GM21717 (cell line): ENCODE measurements around the gene NDFIP1.
A peak's percentile ranks its signal among the peaks of the same experiment; 100 is the strongest.

ENCODE experiments used
- ATAC-seq: cut with Tn5 transposase; IDR thresholded peaks from one replicate; pipeline ENCODE4 v1.9.1; 2021; ENCODE audit warnings: mild to moderate bottlenecking, moderate library complexity; ENCODE audit not compliant: unreplicated experiment

The NDFIP1 gene

DNA sequence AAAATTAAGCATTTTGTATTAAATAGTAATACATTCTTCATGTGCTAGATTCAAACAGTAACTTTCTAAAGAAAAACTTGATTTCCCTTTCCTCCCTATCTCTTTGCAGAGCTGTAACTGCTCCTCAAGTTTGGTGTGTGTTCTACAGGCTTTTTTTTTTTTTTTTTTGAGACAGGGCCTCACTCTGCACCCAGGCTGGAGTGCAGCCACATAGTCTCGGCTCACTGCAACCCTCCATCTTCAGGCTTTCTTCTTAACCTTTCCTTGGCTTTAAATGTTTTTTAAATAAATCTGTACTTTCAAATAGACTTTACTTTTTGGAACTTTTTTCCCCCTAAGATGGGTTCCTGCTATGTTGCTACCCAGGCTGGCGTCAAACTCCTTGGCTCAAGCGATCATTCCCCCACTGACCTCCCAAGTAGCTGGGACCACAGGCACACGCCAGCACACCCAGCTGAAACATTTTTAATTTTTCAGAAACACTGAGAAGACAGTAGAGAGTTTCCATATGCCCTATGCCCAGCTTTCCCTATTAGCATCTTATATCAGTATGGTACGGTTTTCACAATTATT, 9.1 kb downstream of the NDFIP1 start:
- ATAC-seq = no peak

DNA sequence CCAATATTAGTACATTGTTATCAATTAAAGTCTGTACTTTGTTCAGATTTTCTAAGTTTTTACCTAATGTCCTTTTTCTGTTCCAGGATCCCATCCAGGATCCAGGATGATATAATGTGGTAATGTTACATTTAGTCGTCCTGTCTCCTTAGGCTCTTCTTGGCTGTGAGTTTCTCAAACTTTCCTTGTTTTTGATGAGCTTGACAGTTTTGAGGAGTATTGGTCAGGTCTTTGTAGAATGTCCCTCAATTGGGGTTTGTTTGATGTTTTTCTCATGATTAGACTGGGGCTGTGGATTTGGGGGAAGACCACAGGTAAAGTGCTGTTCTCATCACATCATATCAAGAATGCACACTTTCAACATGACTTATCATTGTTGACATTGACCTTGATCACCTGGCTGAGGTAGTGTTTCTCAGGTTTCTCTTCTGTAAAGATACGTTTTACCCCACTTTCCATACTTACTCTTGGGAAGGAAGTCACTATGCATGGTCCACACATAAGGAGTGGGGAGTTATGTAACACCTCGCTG, 9.6 kb downstream of the NDFIP1 start:
- no peak for ATAC-seq

DNA sequence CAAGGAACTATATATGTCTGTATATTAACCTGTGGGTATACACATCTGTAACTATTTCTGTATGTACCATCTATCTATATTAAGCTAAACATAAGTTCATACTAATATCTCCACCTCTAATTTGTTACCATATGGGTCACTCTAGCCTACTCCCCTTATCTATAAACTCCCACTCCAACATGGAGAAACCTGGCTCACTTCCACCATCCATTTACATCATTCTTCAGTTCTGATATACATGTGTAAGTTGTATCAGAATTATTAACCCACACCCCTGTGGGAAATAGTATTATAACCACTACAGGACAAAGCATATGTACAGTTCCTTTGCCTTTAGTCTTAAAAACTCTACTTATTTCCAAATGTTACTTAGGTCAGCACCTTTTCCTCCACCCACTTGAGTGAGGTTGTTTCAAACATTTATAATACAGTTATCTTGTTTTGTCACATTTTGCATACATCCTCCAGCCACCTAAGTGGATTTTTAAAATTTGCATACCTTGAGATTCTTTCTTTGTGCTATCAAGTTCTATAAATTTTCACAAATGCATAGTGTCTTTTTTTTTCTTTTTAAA, 10.6 kb downstream of the NDFIP1 start:
- no peak for ATAC-seq

DNA sequence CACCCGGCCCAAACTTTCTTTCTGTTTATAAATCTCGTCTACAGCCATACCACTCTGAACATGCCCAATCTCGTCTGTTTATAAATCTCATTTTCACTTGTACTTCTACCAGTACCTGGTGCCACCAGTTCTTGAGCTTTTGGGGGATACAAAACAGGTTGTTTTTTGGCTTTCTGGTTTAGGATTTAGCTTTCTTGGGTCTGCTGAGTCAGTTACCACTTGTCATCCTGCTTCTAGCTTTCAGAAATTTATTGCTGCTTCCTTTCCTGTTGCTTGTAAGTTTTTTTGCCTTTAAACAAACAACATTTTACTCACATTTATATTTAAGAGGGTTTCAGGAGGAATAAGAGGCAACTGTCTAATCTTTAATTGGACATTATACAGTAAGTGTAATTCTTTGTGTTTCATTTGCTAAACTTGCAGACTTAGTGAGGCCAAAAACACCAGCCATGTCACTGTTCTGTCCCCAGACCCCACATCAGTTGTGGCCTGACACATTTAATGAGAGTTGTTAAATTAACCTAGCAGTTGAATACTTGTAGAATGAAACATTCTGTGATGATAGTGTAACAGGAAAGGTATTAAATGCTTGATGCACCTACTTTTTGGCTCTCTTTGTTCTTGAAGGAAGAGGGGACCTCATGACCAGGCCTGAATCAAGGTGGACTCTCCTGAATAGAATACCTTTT, 11.8 kb downstream of the NDFIP1 start:
- no peak for ATAC-seq

DNA sequence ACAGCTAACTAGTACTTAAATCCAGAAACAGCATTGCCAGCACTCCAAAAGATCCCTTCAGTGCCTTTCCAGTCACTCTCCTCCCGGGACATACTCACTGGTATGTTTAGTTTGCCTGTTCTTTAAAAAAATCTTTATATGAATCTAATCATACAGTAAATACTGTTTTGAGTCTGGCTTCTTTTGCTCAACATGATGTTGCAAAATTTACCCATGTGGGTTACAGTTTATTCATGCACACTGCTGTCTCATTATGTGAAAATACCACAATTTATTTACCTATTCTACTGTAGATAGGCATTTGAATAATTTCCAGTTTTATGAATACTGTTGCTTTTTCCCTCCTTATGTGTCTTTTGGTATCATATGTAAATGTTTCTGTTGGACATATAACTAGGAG, 13.5 kb downstream of the NDFIP1 start:
- ATAC-seq = no peak

DNA sequence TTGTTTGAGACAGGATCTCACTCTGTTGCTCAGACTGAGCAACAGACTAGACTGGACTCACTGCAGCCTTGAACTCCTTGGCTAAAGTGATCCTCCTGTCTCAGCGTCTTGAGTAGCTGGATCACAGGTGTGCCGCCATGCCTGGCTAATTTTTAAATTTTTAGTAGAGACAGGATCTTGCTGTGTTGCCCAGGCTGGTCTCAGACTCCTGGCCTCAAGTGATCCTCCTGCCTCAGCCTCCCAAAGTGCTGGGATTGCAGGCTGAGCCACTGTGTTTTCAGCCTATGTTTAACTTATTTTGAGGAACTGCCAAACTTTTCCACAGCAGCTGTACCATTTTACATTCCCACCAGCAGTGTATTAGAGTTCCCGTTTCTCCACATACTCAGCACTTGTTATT, 16.8 kb downstream of the NDFIP1 start:
- no peak for ATAC-seq

DNA sequence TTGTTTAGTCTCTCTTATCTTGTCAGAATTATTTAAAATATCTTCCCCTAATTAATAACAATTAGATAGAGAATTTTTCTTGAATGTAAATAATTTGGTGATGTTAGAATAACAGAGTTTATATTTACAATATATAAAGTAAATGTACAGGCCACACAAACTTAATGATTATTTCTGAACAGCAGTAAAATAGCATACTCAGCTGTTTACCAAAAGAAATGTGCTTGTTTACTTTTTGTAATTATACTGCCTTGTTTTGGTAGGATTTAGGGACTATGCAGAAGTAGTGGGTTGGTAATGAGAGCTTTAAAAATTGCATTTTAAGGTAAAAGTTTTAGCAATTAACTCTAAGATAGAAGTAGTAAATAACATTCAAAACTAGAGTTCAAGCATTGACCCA, 17.4 kb downstream of the NDFIP1 start:
- ATAC-seq = no peak

DNA sequence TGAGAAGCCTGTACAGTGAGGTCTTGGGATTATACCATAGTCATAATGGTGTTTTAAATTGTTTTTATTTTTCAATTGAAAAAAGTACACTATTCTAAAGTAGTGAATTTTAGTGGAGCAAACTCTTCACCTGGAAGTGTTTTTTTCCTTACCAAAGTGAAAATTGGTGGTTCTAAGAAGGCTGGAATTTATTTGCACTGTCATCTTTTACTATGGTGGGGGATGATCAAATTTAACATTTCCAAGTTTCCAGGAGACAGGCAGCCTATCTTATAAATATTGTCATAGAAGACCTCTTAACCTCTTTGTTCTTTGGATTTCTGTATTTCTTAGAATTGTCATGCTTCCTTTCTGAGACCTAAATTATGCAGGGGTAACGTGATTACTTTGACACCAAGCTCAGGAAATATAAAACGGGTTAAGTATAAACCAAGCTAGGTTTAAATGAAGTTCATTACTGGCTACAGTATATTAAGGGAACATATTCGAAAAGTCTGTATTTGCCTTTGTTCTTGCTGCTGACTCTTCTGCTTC, 20.2 kb downstream of the NDFIP1 start:
- no peak for ATAC-seq

DNA sequence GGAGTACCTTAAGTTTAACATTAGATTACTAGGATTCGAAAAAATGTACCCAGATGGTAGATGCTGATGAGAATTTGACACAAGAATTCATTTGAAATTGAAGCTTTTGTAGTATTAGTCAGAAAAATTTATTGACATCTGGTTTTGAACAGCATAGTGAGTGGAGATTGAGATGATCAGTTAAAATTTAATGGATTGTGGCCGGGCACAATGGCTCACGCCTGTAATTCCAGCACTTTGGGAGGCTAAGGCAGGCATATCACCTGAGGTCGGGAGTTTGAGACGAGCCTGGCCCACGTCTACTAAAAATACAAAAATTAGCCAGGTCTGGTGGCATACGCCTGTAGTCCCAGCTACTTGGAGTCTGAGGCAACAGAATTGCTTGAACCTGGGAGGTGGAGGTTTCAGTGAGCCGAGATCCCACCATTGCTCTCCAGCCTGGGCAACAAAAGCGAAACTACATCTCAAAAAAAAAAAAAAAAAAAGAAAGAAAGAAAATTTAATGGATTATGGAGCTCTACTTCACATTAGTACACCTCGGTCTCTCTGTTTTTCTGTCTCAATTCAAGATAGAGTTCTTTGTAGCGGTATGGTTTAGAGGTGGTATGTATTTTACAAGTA, 21.0 kb downstream of the NDFIP1 start:
- ATAC-seq = no peak

DNA sequence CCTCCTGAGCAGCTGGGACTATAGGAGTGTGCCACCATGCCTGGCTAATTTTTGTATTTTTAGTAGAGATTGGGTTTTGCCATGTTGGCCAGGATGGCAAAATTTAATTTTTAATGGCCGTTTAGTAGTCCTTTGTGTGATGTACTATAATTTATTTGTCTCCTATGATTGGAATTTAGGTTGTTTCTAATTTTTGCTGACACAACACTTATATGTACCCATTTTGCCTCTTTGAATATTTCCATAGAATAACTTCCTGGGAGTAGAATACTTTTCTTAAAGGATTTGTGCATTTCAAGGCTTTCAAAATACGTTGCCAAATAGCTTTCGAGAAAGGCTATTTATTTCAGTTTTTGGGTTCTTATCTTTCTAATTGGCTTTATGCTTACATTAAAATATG, 22.8 kb downstream of the NDFIP1 start:
- no peak for ATAC-seq

DNA sequence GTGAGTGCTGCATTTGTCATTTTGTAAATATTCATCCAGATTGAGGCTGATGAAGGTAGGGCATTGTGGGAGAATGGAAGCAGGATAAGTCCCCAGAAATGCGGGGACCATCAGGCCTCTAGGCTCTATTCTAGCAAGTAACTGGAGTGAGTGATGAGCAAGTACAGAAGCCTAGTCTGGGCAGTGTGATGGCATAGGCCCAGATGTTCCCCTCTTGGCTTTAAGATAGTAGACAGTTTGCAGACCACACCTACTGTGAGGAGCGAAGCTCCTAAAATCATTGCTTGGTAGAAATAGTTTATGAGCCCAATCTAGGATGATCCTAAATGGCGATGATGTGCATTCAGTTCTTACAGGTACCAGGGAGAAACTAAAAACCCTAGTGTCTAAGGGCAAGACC, 24.3 kb downstream of the NDFIP1 start:
- no peak for ATAC-seq

DNA sequence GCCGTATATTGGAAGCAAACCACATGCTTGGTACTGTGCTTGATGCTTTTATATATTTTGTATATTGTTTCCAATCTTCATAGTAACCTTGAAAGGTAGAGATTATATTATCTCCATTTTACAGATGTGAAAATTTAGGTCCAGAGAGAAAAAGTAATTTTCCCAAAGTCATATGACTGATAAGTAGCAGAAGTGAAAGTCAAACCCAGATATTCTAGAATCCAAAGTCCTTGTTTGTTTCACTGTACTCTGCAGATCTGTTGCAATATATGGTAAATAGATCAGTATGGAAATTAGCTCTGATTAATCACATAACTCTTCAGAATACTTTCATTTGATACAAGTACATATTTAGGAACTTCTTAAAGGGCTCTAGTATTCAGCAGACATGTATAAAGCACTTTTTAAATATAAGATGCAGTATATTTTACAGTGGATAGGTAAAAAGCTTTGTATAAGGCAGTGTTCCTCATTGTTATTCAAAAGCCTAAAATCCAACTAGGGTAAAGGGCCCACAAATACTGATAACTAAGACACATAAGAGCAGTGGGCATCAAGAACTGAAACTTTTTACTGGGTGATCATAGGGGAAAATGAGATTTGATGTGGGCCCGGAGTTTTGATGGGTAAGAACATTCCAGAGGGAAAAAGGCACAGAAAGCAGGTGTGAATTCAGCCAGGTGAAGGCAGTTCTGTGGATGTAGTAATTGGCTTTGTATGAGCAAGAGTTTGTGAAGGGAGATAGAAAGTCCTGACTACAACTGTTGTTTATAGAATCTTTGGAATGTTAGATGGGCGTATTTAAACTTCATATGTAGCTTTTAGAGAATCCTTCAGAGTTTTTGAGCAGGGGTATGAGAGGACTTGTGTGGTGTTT, 25.0 kb downstream of the NDFIP1 start:
- ATAC-seq = no peak

DNA sequence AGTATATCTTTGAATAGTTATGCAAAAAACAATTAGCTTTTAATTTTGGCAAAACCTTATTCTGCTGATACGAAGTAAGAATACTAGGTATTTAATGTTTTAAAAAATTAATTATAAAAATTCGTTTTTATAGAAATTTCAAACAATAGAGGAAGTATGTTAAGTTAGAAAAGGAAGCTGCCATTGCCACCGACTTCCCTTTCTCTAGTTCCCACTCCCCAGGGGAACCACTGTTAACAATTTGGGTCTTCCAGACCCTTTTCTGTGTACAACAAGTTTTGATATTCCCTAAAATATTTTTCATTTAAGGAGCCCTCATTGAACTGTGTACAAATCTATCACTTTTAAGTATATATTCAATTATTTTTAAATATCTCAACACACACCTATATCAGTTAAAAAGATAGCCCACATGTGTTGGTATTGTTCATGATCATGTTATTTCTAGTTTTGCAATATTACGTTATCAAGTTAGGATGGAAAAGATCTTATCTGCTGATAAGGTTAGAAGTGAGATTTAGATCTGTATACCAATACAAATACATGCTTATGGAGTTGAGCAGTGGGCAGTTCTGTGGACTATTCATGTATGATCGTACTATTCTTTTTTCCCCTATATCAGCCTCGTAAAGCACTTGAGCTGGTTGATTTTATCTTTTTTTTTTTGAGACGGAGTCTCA, 25.9 kb downstream of the NDFIP1 start:
- no peak for ATAC-seq

DNA sequence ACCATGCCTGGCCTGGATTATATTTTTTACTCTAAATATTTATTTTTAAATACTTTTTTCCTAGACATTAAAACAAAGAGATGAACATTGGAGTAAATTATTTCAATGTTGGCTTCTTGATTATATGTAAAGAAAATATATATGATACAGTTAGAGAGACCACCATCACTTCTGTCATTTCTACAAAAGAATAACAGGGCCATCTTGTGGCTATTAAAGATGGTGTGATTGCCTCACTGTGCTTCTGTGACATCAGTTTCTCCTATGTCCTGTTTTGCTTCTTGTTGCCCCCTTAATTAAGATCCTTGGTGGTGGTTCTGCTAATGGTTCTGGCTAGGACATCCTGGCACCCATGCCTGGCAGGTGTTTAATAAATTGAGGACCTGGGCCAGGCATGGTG, 32.9 kb downstream of the NDFIP1 start:
- no peak for ATAC-seq

DNA sequence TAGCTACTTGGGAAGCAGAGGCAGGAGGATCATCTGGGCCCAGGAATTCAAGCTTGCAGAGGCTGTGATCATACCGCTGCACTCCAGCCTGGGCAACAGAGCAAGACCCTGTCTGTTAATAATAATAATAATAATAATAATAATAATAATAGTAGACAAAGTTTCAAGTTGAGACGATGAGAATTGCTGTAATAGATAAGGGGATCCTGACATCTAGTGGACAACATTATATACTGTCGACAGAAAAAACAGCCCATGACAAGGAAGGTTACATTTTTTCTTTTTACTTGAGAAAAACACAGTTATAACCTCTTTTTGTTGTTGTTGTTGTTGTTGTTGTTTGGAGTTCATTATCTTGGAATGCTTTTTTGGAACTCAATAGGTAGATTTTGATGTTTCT, 35.3 kb downstream of the NDFIP1 start:
- no peak for ATAC-seq

DNA sequence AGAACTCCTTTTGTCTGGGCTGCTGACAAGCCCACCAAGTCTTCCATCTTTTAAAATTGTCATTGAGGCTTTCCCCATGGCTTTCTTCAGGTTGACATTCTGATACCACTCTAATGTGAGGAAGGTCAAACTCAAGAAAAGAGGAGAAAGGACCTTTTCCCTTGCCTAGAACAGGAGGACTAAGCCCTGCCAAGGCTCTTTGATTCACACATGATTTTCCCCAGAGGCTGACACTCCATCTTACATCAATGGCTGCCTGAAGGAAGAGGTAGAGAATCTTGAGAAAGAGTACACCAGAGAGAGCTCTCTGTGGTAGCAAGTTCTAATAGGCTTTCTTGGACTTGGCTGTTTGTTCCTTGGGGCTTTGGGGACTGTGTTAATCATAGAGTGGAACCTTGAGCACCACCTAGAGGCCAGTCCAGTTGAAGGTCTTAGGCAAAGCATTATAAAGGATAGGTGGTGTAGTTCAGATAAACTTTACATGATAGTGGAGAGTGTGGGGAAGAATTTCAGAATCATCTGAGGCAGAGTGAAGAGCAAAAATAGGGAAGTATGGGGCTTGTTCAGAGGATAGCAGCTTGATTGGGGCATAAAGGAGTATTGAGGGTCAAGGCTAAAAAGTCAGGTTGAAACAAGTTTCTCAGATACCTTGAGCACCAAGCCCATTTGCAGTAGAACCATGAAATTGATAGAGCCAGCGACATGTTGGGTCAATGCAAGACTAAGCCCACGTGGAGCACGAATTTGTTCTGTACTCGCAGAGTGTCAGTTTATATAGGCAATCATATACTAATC, 36.7 kb downstream of the NDFIP1 start:
- ATAC-seq = peak; percentile 79

DNA sequence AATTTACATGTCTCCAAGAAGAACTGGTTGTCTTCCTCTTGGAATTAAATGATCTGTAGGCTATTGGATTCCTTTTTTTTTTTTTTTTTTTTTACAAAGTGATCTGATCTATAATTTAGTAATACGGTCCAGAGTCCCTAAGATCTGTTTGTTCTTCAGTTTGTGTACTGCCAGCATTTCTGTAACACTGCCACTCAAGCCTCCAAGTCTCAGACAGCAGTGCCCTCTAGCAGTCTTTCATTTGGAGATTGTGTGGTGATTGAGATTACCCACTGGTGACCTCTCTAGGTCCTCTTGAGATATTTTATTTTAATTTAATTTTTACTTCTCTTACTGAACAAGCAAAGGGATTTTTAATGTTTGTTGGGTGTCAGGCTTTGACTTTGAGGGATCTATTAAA, 40.8 kb downstream of the NDFIP1 start:
- no peak for ATAC-seq

DNA sequence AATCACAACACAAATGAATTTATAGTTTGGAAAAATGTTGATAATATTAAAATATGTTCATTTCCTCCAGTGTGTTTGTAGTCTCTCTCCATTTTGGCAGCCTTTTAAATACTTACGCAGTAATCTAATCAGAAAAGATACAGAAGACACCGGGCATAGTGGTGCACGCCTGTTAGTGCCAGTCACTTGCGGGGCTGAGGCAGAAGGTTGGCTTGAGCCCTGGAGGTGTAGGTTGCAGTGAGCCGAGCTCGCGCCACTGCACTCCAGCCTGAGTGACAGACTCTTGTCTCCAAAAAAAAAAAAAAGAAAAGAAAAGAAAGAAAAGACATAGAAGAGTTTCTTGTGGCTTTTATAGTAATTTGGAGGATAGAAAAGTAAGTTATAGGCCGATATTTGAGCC, 41.9 kb downstream of the NDFIP1 start:
- ATAC-seq = no peak
